ENCODE data around the gene UBE2E2. TPM values are rescaled to one million over a fixed set of nuclear protein-coding genes. Genes with fewer than 3 reads are reported as not detected.

The UBE2E2 gene
- total RNA-seq, 1 experiment from 2014 or later: 54.9 TPM

GRCh38 chr3:23302271-23302670 is 99.1 kb downstream of the UBE2E2 start:
- Mint-ChIP-seq H3K27me3 (ENCODE audit: low read depth) (no peaks in the 10 kb centered on the region), H3K27ac (no peak overlapping the region), H3K4me3 (no peak overlapping the region), H3K4me1 (peaks cover 12% of the 10 kb centered on the region), H3K9me3 (peaks cover 9% of the 10 kb centered on the region), H3K36me3 (no peaks in the 10 kb centered on the region)
- DNase-seq (ENCODE audit: low spot score) (no peak), ATAC-seq (no peak)
- ChIA-PET POLR2A (no interaction called here), CTCF (no interaction called here)
- no peak for TF ChIP-seq AR (CRISPR knock-in tag; IDR thresholded peaks at IDR 0.05)
- no peak for TF ChIP-seq ZMAT4 (CRISPR knock-in tag; IDR thresholded peaks at IDR 0.05)
- TF ChIP-seq ZNF121 (CRISPR knock-in tag; IDR thresholded peaks at IDR 0.05): no peak
- TF ChIP-seq CTCF (IDR thresholded peaks at IDR 0.05): no peak
- no peak for TF ChIP-seq ATF6 (CRISPR knock-in tag; IDR thresholded peaks at IDR 0.05)
- no peak for TF ChIP-seq AFF4 (CRISPR knock-in tag; IDR thresholded peaks at IDR 0.05; ENCODE audit: borderline replicate concordance)
- no peak for TF ChIP-seq NR1H2 (CRISPR knock-in tag; IDR thresholded peaks at IDR 0.05)
- no peak for TF ChIP-seq RORB (CRISPR knock-in tag; IDR thresholded peaks at IDR 0.05)
- TF ChIP-seq JUN (CRISPR knock-in tag; IDR thresholded peaks at IDR 0.05): no peak
- TF ChIP-seq KAT7 (CRISPR knock-in tag; IDR thresholded peaks at IDR 0.05; ENCODE audit: borderline replicate concordance): no peak
- TF ChIP-seq SMAD3 (CRISPR knock-in tag; IDR thresholded peaks at IDR 0.05; ENCODE audit: borderline replicate concordance): no peak
- no peak for TF ChIP-seq CDX4 (CRISPR knock-in tag; IDR thresholded peaks at IDR 0.05; ENCODE audit: borderline replicate concordance)
- no peak for TF ChIP-seq TCF7 (CRISPR knock-in tag; IDR thresholded peaks at IDR 0.05; ENCODE audit: low read depth)
- TF ChIP-seq GRHL2 (CRISPR knock-in tag; IDR thresholded peaks at IDR 0.05; ENCODE audit: insufficient replicate concordance, severe bottlenecking): no peak
- no peak for TF ChIP-seq RELA (CRISPR knock-in tag; IDR thresholded peaks at IDR 0.05; ENCODE audit: borderline replicate concordance)
- no peak for TF ChIP-seq NFE2L1 (CRISPR knock-in tag; IDR thresholded peaks at IDR 0.05)
- no peak for TF ChIP-seq MLX (CRISPR knock-in tag; IDR thresholded peaks at IDR 0.05)
- TF ChIP-seq CBFB (CRISPR knock-in tag; IDR thresholded peaks at IDR 0.05; ENCODE audit: low read depth): no peak
- no peak for TF ChIP-seq ATF2 (CRISPR knock-in tag; IDR thresholded peaks at IDR 0.05; ENCODE audit: borderline replicate concordance, low read depth)

Data from WTC11 (cell line).